ENCODE data around the gene KRT2.

GRCh38 chr12:52691841-52692150, 39.8 kb upstream of the KRT2 start:
- TF ChIP-seq CTCF (IDR thresholded peaks at IDR 0.05; ENCODE audit: low read depth, low read length, missing input control) = no peak
- TF ChIP-seq JUND (IDR thresholded peaks at IDR 0.05) = no peak
- no peak for TF ChIP-seq FOXA1 (IDR thresholded peaks at IDR 0.05)
- TF ChIP-seq YY1 (IDR thresholded peaks at IDR 0.05) = no peak

All from liver (tissue), 3 donors.